IMR-90 (cell line): ENCODE measurements around the gene ADAMTS20. TPM values are rescaled to one million over a fixed set of nuclear protein-coding genes. Genes with fewer than 3 reads are reported as not detected.

Source experiments
- ATAC-seq: fragments of 200-7000 bp; cut with Tn5 transposase; 2 replicates; pipeline ENCODE4 v1.9.1; 2020; ENCODE audit warnings: low read depth, mild to moderate bottlenecking, moderate library complexity
- BruUV-seq: library from RNA; stranded (reverse); fragments of 400-500 nt; replicated peaks from 2 replicates; lab custom pipeline; 2021; lab: Mats Ljungman, UMichigan
- CTCF ChIA-PET: fragments of 300-600 bp; formaldehyde crosslinking; extraction: SDS; loops from one replicate; lab custom pipeline; 2021; ENCODE audit warnings: antibody characterized with exemption; lab: Yijun Ruan, JAX
- POLR2A ChIA-PET: fragments of 300-600 bp; sonication (Branson Sonifier 250); formaldehyde crosslinking; loops from one replicate; lab custom pipeline; 2022; ENCODE audit warnings: antibody characterized with exemption; ENCODE audit not compliant: unreplicated experiment; lab: Charles Lee
- DNase-seq: peaks from one replicate; pipeline ENCODE4 v3.0.0; 2013
- H2AFZ ChIP-seq: replicated peaks from 2 replicates; pipeline ENCODE3; 2013; ENCODE audit warnings: low read length, mild to moderate bottlenecking; ENCODE audit not compliant: poor library complexity
- H2AK5ac ChIP-seq: 2 replicates; pipeline ENCODE4 v1.6.1; 2013; ENCODE audit warnings: low read depth, low read length, inconsistent platforms
- H2AK9ac ChIP-seq: replicated peaks from 2 replicates; pipeline ENCODE3; 2013; ENCODE audit warnings: mild to moderate bottlenecking, low read depth, low read length, moderate library complexity; ENCODE audit not compliant: poor library complexity
- H2BK120ac ChIP-seq: 2 replicates; pipeline ENCODE4 v1.6.1; 2013; ENCODE audit warnings: low read depth, low read length, inconsistent platforms
- H2BK15ac ChIP-seq: 3 replicates; pipeline ENCODE4 v1.6.1; 2013; ENCODE audit warnings: low read depth, low read length, inconsistent platforms
- H2BK20ac ChIP-seq: 2 replicates; pipeline ENCODE4 v1.6.1; 2013; ENCODE audit warnings: low read depth, mild to moderate bottlenecking, inconsistent platforms, low read length, moderate library complexity
- H2BK5ac ChIP-seq: 2 replicates; pipeline ENCODE4 v1.6.1; 2013; ENCODE audit warnings: mild to moderate bottlenecking, low read depth, low read length, inconsistent platforms; ENCODE audit not compliant: poor library complexity, severe bottlenecking
- H3K14ac ChIP-seq: replicated peaks from 2 replicates; pipeline ENCODE4 v1.6.1; 2013; ENCODE audit warnings: low read depth, low read length, inconsistent platforms
- H3K18ac ChIP-seq: 2 replicates; pipeline ENCODE4 v1.6.1; 2013; ENCODE audit warnings: low read depth, low read length, control low read depth
- H3K23ac ChIP-seq: 2 replicates; pipeline ENCODE4 v1.6.1; 2013; ENCODE audit warnings: low read depth, low read length, inconsistent platforms
- H3K27ac ChIP-seq: 2 replicates; pipeline ENCODE4 v1.5.1; 2013; ENCODE audit warnings: mild to moderate bottlenecking, control low read depth, low read length; ENCODE audit not compliant: insufficient read depth
- H3K27me3 ChIP-seq: 2 replicates; pipeline ENCODE4 v1.6.1; 2013; ENCODE audit warnings: low read length; ENCODE audit not compliant: control insufficient read depth, insufficient read depth
- H3K36me3 ChIP-seq: 2 replicates; pipeline ENCODE4 v1.6.1; 2013; ENCODE audit warnings: low read length, mixed read lengths; ENCODE audit not compliant: control insufficient read depth, insufficient read depth
- H3K4ac ChIP-seq: 2 replicates; pipeline ENCODE4 v1.6.1; 2013; ENCODE audit warnings: low read depth, low read length, inconsistent platforms
- H3K4me1 ChIP-seq: 2 replicates; pipeline ENCODE4 v1.6.1; 2013; ENCODE audit warnings: low read length, mixed read lengths; ENCODE audit not compliant: control insufficient read depth, insufficient read depth
- H3K4me2 ChIP-seq: 2 replicates; pipeline ENCODE4 v1.6.1; 2013; ENCODE audit warnings: low read depth, mild to moderate bottlenecking, control low read depth, low read length, moderate library complexity
- H3K4me3 ChIP-seq: 2 replicates; pipeline ENCODE4 v1.5.1; 2013; ENCODE audit warnings: low read depth, mild to moderate bottlenecking, control low read depth, low read length, moderate library complexity; ENCODE audit not compliant: insufficient read depth
- H3K56ac ChIP-seq: 2 replicates; pipeline ENCODE4 v1.6.1; 2013; ENCODE audit warnings: low read length, inconsistent platforms; ENCODE audit not compliant: insufficient read depth; ENCODE audit errors: extremely low read depth
- H3K79me1 ChIP-seq, 2 experiments: 2 replicates each; pipeline ENCODE4 v1.6.1; 2013; ENCODE audit warnings: low read length in 2 of 2, inconsistent platforms in 1 of 2, low read depth in 1 of 2
- H3K9ac ChIP-seq: 2 replicates; pipeline ENCODE4 v1.6.1; 2013; ENCODE audit warnings: low read depth, low read length, control low read depth
- H3K9me1 ChIP-seq: 2 replicates; pipeline ENCODE4 v1.6.1; 2013; ENCODE audit warnings: low read length, inconsistent platforms; ENCODE audit not compliant: insufficient read depth
- H3K9me3 ChIP-seq: 2 replicates; pipeline ENCODE4 v1.6.1; 2013; ENCODE audit warnings: low read length; ENCODE audit not compliant: control insufficient read depth, insufficient read depth
- H4K20me1 ChIP-seq: 2 replicates; pipeline ENCODE4 v1.6.1; 2013; ENCODE audit warnings: low read length, inconsistent platforms; ENCODE audit not compliant: insufficient read depth
- H4K5ac ChIP-seq: 2 replicates; pipeline ENCODE4 v1.6.1; 2013; ENCODE audit warnings: mild to moderate bottlenecking, low read depth, low read length, control low read depth
- H4K8ac ChIP-seq, 2 experiments: 2 replicates each; pipeline ENCODE4 v1.6.1; 2013; ENCODE audit warnings: low read depth in 2 of 2, low read length in 2 of 2, control low read depth in 1 of 2, inconsistent platforms in 1 of 2
- H4K91ac ChIP-seq: 2 replicates; pipeline ENCODE4 v1.6.1; 2013; ENCODE audit warnings: low read depth, low read length, inconsistent platforms; ENCODE audit not compliant: insufficient read depth
- CHD1 ChIP-seq: IDR thresholded peaks from 2 replicates; pipeline ENCODE4 v1.6.1; 2012; ENCODE audit warnings: low read depth, low read length, improper control_type of control experiment
- CTCF ChIP-seq: conservative IDR thresholded peaks from 2 replicates; pipeline ENCODE4 v1.5.1; 2012; ENCODE audit warnings: mild to moderate bottlenecking, low read depth, low read length, improper control_type of control experiment
- MAFK ChIP-seq: IDR thresholded peaks from 2 replicates; pipeline ENCODE4 v1.6.1; 2012; ENCODE audit warnings: low read depth, low read length, improper control_type of control experiment
- MXI1 ChIP-seq: IDR thresholded peaks from 2 replicates; pipeline ENCODE4 v1.6.1; 2012; ENCODE audit warnings: low read depth, mild to moderate bottlenecking, low read length, moderate library complexity, borderline replicate concordance
- POLR2A ChIP-seq: IDR thresholded peaks from 2 replicates; pipeline ENCODE4 v1.6.1; 2012; ENCODE audit warnings: mild to moderate bottlenecking, low read depth, low read length
- SMC3 ChIP-seq: fragments of 150-350 bp; IDR thresholded peaks from 2 replicates; pipeline ENCODE4 v1.6.1; 2016; ENCODE audit warnings: low read depth, mild to moderate bottlenecking, antibody characterized with exemption, low read length, moderate library complexity
- USF2 ChIP-seq: fragments of 150-350 bp; IDR thresholded peaks from 2 replicates; pipeline ENCODE4 v1.6.1; 2017; ENCODE audit warnings: mild to moderate bottlenecking, antibody characterized with exemption, low read length, low read depth
- WGBS, 2 experiments: methylation state at CpG; one replicate each; pipeline versions ENCODE4 v1.1.5 to v1.1.7; 2013; ENCODE audit warnings: missing lambda C conversion rate in 2 of 2; ENCODE audit not compliant: insufficient read length in 1 of 2; ENCODE audit errors: extremely low coverage in 2 of 2; 5-methylcytosine and 5-hydroxymethylcytosine counted together
- dilution Hi-C: fragments of 300-500 bp; cut with HindIII; formaldehyde crosslinking; loops from one replicate; pipeline ENCODE4 v1.14.3; 2018; ENCODE audit warnings: low sequenced_read_pairs; ENCODE audit not compliant: unreplicated experiment
- in situ Hi-C: fragments of 300-500 bp; cut with MboI; formaldehyde crosslinking; loops from 3 replicates; pipeline ENCODE4 v1.14.3; 2019; ENCODE audit warnings: low sequenced_read_pairs, inconsistent platforms, mixed read lengths
- intact Hi-C: fragments of 100-400 bp; cut with micrococcal nuclease; formaldehyde crosslinking; loops from 2 replicates; pipeline ENCODE4 v1.10.0; 2022
- polyA plus RNA-seq, 3 experiments: library from polyadenylated mRNA; depleted of rRNA; stranded (reverse); fragments of >200 nt; gene quantifications; 2 replicates each; pipeline ENCODE4 v1.2.3, GENCODE V29; 2012; ENCODE audit warnings: low replicate concordance in 1 of 3
- total RNA-seq: library from RNA; depleted of rRNA; stranded (reverse); fragments of >200 nt; gene quantifications from 2 replicates; pipeline ENCODE4 v1.2.3, GENCODE V29; 2012

Gene ADAMTS20
- total and polyA plus RNA-seq, 2 of the 4 experiments (the other 2 are of a cell fraction): not detected

GRCh38 chr12:43459285-43459684, 92.7 kb downstream of the ADAMTS20 start:
- H3K4me3 ChIP-seq: no peak overlapping the region
- H2BK5ac ChIP-seq: no peak overlapping the region
- in situ Hi-C loops: no loop called here
- H2BK20ac ChIP-seq: no peak overlapping the region
- H3K27me3 ChIP-seq: no peaks in the 10 kb centered on the region; the same call in 1 of the 2 replicates
- no peak overlapping the region for H3K18ac ChIP-seq
- no peak overlapping the region for H3K14ac ChIP-seq
- no peak overlapping the region for H4K91ac ChIP-seq
- TF ChIP-seq MXI1: no peak
- TF ChIP-seq CTCF: no peak
- TF ChIP-seq CHD1: no peak
- no peak for TF ChIP-seq MAFK
- TF ChIP-seq SMC3: no peak
- TF ChIP-seq POLR2A: no peak
- TF ChIP-seq USF2: no peak
- no peak overlapping the region for H3K9ac ChIP-seq
- H3K27ac ChIP-seq: no peak overlapping the region
- no peak overlapping the region for H3K23ac ChIP-seq
- H4K5ac ChIP-seq: no peak overlapping the region
- H2BK120ac ChIP-seq: no peak overlapping the region
- no peak overlapping the region for H2AK9ac ChIP-seq
- 0 out of 2 replicates have a peak, but pooled peaks cover 3% of the 10 kb centered on the region for H3K9me3 ChIP-seq
- no TSS peak for BruUV-seq
- H3K56ac ChIP-seq: no peak overlapping the region
- H3K4me1 ChIP-seq: no peaks in the 10 kb centered on the region
- no peak overlapping the region for H2AK5ac ChIP-seq
- no peaks in the 10 kb centered on the region for H3K79me1 ChIP-seq
- H2BK15ac ChIP-seq: no peak overlapping the region
- no peak for DNase-seq
- H3K36me3 ChIP-seq: no peaks in the 10 kb centered on the region
- ChIA-PET CTCF (interaction anchor here (2.0 kb wide), 1 partner anchor 15 kb away, joined by 8 read pairs; no protein-coding TSS in a partner anchor), POLR2A (no interaction called here)
- no peaks in the 10 kb centered on the region for H4K20me1 ChIP-seq
- no peak overlapping the region for H3K4me2 ChIP-seq
- ATAC-seq: no peak
- H2AFZ ChIP-seq: no peak overlapping the region
- H4K8ac ChIP-seq: no peak overlapping the region
- dilution Hi-C loops: no loop called here
- H3K4ac ChIP-seq: no peak overlapping the region
- no peaks in the 10 kb centered on the region for H3K9me1 ChIP-seq
- intact Hi-C loops: no loop called here
- no CpG with 5 or more reads among the region's 4 CpGs for WGBS, 2 experiments
